Measurements from ENCODE around the gene OR2M7.

Gene OR2M7

GRCh38 chr1:248277876-248278275 lies 46.5 kb downstream of the OR2M7 start, which contains the start of gene OR2T33:
Gene OR2T33 (minus strand): TSS chr1:248277976. CDS start chr1:248273814, 4,162 bp downstream.
- no peak within 1 kb of the TSS for H3K4me3 ChIP-seq (ENCODE audit: low read depth, low read length)
- in situ Hi-C loops (cut with HindIII; ENCODE audit: low sequenced_read_pairs), result no loop called here
- TF ChIP-seq CTCF (IDR thresholded peaks at IDR 0.05; ENCODE audit: low read depth, low read length, missing control alignments), result no peak
- no peak for DNase-seq (ENCODE audit: low read depth)
